ENCODE data around the gene PRPF6. TPM values are rescaled to one million over a fixed set of nuclear protein-coding genes. Genes with fewer than 3 reads are reported as not detected.

Gene PRPF6
- total and polyA plus RNA-seq, 8 donors, result 27.2 to 49.2 (median 35.7) TPM

- Histone ChIP-seq H3K27ac (no peak overlapping the region), H3K9me3 (no peaks in the 10 kb centered on the region), H3K27me3 (no peaks in the 10 kb centered on the region), H3K36me3 (peaks cover 0 to 5% (median 0%) of the 10 kb centered on the region in 3 donors), H3K4me1 (peaks cover 0 to 5% (median 0%) of the 10 kb centered on the region in 3 donors), H3K4me3 (peak overlapping the region in 1 of 4 donors; percentile 65)
- WGBS, 2 donors, result 11 to 15% methylated on average over 29 to 36 of the region's 36 CpGs
- intact Hi-C loops (cut with DNase I), result loop anchor here in 1 of 3 donors (10.0 kb wide), 1 partner anchor 87 kb away; no protein-coding TSS in a partner anchor
- peak in 2 of 6 donors; percentile 29 to 52 for DNase-seq
- TF ChIP-seq CTCF (IDR thresholded peaks at IDR 0.05), result no peak
- FAIRE-seq, result no peak
- ATAC-seq, result no peak
Observed at GRCh38 chr20:64037498-64038213, 56.7 kb downstream of the PRPF6 start.

- H3K27me3 ChIP-seq, result no peaks in the 10 kb centered on the region
- H3K4me1 ChIP-seq, result peaks cover 0 to 5% (median 0%) of the 10 kb centered on the region in 3 donors
- no peaks in the 10 kb centered on the region for H3K9me3 ChIP-seq
- intact Hi-C loops (cut with DNase I), result loop anchor here in 1 of 3 donors (10.0 kb wide), 1 partner anchor 87 kb away; no protein-coding TSS in a partner anchor
- DNase-seq (peak in 2 of 6 donors; percentile 47 to 84), ATAC-seq (peak; percentile 17 to 56 (median 22)), FAIRE-seq (no peak)
- H3K4me3 ChIP-seq, result peak overlapping the region; percentile 6 to 65 (median 39)
- peaks cover 0 to 2% (median 0%) of the 10 kb centered on the region in 3 donors for H3K36me3 ChIP-seq
- H3K27ac ChIP-seq, result peak overlapping the region; percentile 48 to 70 (median 60)
- WGBS, 2 donors, result 2 to 3% methylated on average over 17 to 30 of the region's 30 CpGs
- TF ChIP-seq CTCF (IDR thresholded peaks at IDR 0.05), result no peak
Observed at GRCh38 chr20:64038224-64038564, 57.3 kb downstream of the PRPF6 start.

- FAIRE-seq (no peak), DNase-seq (peak; percentile 68 to 93 (median 84)), ATAC-seq (peak; percentile 90 to 94 (median 92))
- H3K27ac ChIP-seq, result peak overlapping the region; percentile 48 to 70 (median 60)
- intact Hi-C loops (cut with DNase I), result loop anchor here in 1 of 3 donors (10.0 kb wide), 1 partner anchor 86 kb away; no protein-coding TSS in a partner anchor
- WGBS, 2 donors, result 1% methylated on average over 67 to 91 of the region's 91 CpGs
- H3K9me3 ChIP-seq, result no peaks in the 10 kb centered on the region
- TF ChIP-seq CTCF (IDR thresholded peaks at IDR 0.05), result peak; percentile 42 to 62 (median 48)
- H3K4me1 ChIP-seq, result peaks cover 0 to 5% (median 0%) of the 10 kb centered on the region in 3 donors
- peak overlapping the region; percentile 6 to 65 (median 39) for H3K4me3 ChIP-seq
- no peaks in the 10 kb centered on the region for H3K27me3 ChIP-seq
- H3K36me3 ChIP-seq, result no peaks in the 10 kb centered on the region
Observed at GRCh38 chr20:64038565-64039292, 57.8 kb downstream of the PRPF6 start.

GRCh38 chr20:64039293-64040160, 58.6 kb downstream of the PRPF6 start:
- no peaks in the 10 kb centered on the region for H3K9me3 ChIP-seq
- intact Hi-C loops (cut with DNase I), result loop anchor here in 1 of 3 donors (10.0 kb wide), 1 partner anchor 85 kb away; no protein-coding TSS in a partner anchor
- no peaks in the 10 kb centered on the region for H3K27me3 ChIP-seq
- WGBS, 2 donors, result 14 to 20% methylated on average over 16 to 17 of the region's 17 CpGs
- FAIRE-seq (no peak), DNase-seq (peak in 2 of 6 donors; percentile 54 to 67), ATAC-seq (peak; percentile 33 to 50 (median 45))
- H3K4me1 ChIP-seq, result peaks cover 0 to 5% (median 0%) of the 10 kb centered on the region in 3 donors
- no peaks in the 10 kb centered on the region for H3K36me3 ChIP-seq
- TF ChIP-seq CTCF (IDR thresholded peaks at IDR 0.05), result no peak
- H3K27ac ChIP-seq, result peak overlapping the region; percentile 48 to 70 (median 60)
- peak overlapping the region in 3 of 4 donors; percentile 38 to 65 (median 40) for H3K4me3 ChIP-seq
